ENCODE results near the gene SASH1.

SASH1 gene

GRCh38 chr6:148450866-148451265 lies 108.2 kb downstream of the SASH1 start:
- Histone ChIP-seq H3K9me3 (ENCODE audit: insufficient read depth, low read depth, low read length) (no peaks in the 10 kb centered on the region), H3K27ac (ENCODE audit: low read depth, low read length) (no peak overlapping the region), H3K36me3 (ENCODE audit: insufficient read depth, low read length) (peaks cover 4% of the 10 kb centered on the region; the same call in 1 of the 2 replicates), H3K9ac (ENCODE audit: low read depth, low read length) (no peak overlapping the region), H3K4me1 (ENCODE audit: insufficient read depth, low read length) (peaks cover 18% of the 10 kb centered on the region), H3K4me3 (ENCODE audit: low read length) (no peak overlapping the region), H3K27me3 (ENCODE audit: insufficient read depth, low read length) (no peaks in the 10 kb centered on the region)

GRCh38 chr6:148451690-148452089 lies 109.1 kb downstream of the SASH1 start:
- Histone ChIP-seq H3K4me1 (ENCODE audit: insufficient read depth, low read length) (peaks cover 14% of the 10 kb centered on the region), H3K36me3 (ENCODE audit: insufficient read depth, low read length) (peaks cover 4% of the 10 kb centered on the region; the same call in 1 of the 2 replicates), H3K9ac (ENCODE audit: low read depth, low read length) (no peak overlapping the region), H3K4me3 (ENCODE audit: low read length) (no peak overlapping the region), H3K27me3 (ENCODE audit: insufficient read depth, low read length) (no peaks in the 10 kb centered on the region), H3K9me3 (ENCODE audit: insufficient read depth, low read depth, low read length) (no peaks in the 10 kb centered on the region), H3K27ac (ENCODE audit: low read depth, low read length) (no peak overlapping the region)
- WGBS, result 86% methylated on average over 8 of the region's 8 CpGs

GRCh38 chr6:148452876-148453275 lies 110.2 kb downstream of the SASH1 start:
- H3K9me3 ChIP-seq (ENCODE audit: insufficient read depth, low read depth, low read length), result no peaks in the 10 kb centered on the region
- H3K4me1 ChIP-seq (ENCODE audit: insufficient read depth, low read length), result peaks cover 7% of the 10 kb centered on the region
- H3K9ac ChIP-seq (ENCODE audit: low read depth, low read length), result no peak overlapping the region
- WGBS, result 96% methylated on average over 16 of the region's 16 CpGs
- no peaks in the 10 kb centered on the region for H3K27me3 ChIP-seq (ENCODE audit: insufficient read depth, low read length)
- no peak overlapping the region for H3K27ac ChIP-seq (ENCODE audit: low read depth, low read length)
- H3K36me3 ChIP-seq (ENCODE audit: insufficient read depth, low read length), result peaks cover 4% of the 10 kb centered on the region; the same call in 1 of the 2 replicates
- H3K4me3 ChIP-seq (ENCODE audit: low read length), result no peak overlapping the region

- no peak overlapping the region for H3K27ac ChIP-seq (ENCODE audit: low read depth, low read length)
- H3K27me3 ChIP-seq (ENCODE audit: insufficient read depth, low read length), result no peaks in the 10 kb centered on the region
- H3K36me3 ChIP-seq (ENCODE audit: insufficient read depth, low read length), result peaks cover 4% of the 10 kb centered on the region; the same call in 1 of the 2 replicates
- H3K9me3 ChIP-seq (ENCODE audit: insufficient read depth, low read depth, low read length), result no peaks in the 10 kb centered on the region
- WGBS, result 96% methylated on average over 7 of the region's 7 CpGs
- H3K4me3 ChIP-seq (ENCODE audit: low read length), result no peak overlapping the region
- peaks cover 3% of the 10 kb centered on the region; the same call in 1 of the 2 replicates for H3K4me1 ChIP-seq (ENCODE audit: insufficient read depth, low read length)
- no peak overlapping the region for H3K9ac ChIP-seq (ENCODE audit: low read depth, low read length)
These were observed 111.3 kb downstream of the SASH1 start for GRCh38 chr6:148453906-148454305.

GRCh38 chr6:148455225-148455624 lies 112.6 kb downstream of the SASH1 start:
- Histone ChIP-seq H3K27ac (ENCODE audit: low read depth, low read length) (no peak overlapping the region), H3K4me3 (ENCODE audit: low read length) (no peak overlapping the region), H3K9ac (ENCODE audit: low read depth, low read length) (no peak overlapping the region), H3K9me3 (ENCODE audit: insufficient read depth, low read depth, low read length) (no peaks in the 10 kb centered on the region), H3K36me3 (ENCODE audit: insufficient read depth, low read length) (peaks cover 4% of the 10 kb centered on the region; the same call in 1 of the 2 replicates), H3K27me3 (ENCODE audit: insufficient read depth, low read length) (no peaks in the 10 kb centered on the region), H3K4me1 (ENCODE audit: insufficient read depth, low read length) (peaks cover 3% of the 10 kb centered on the region; the same call in 1 of the 2 replicates)
- WGBS, result 95% methylated on average over 10 of the region's 10 CpGs

GRCh38 chr6:148455674-148456558 lies 113.3 kb downstream of the SASH1 start:
- no peaks in the 10 kb centered on the region for H3K9me3 ChIP-seq (ENCODE audit: insufficient read depth, low read depth, low read length)
- peaks cover 4% of the 10 kb centered on the region; the same call in 1 of the 2 replicates for H3K36me3 ChIP-seq (ENCODE audit: insufficient read depth, low read length)
- no peaks in the 10 kb centered on the region for H3K27me3 ChIP-seq (ENCODE audit: insufficient read depth, low read length)
- peaks cover 3% of the 10 kb centered on the region; the same call in 1 of the 2 replicates for H3K4me1 ChIP-seq (ENCODE audit: insufficient read depth, low read length)
- H3K27ac ChIP-seq (ENCODE audit: low read depth, low read length), result no peak overlapping the region
- no peak overlapping the region for H3K4me3 ChIP-seq (ENCODE audit: low read length)
- 92% methylated on average over 20 of the region's 20 CpGs for WGBS
- no peak overlapping the region for H3K9ac ChIP-seq (ENCODE audit: low read depth, low read length)

GRCh38 chr6:148457137-148457842 lies 114.7 kb downstream of the SASH1 start:
- Histone ChIP-seq H3K9me3 (ENCODE audit: insufficient read depth, low read depth, low read length) (no peaks in the 10 kb centered on the region), H3K4me3 (ENCODE audit: low read length) (no peak overlapping the region), H3K36me3 (ENCODE audit: insufficient read depth, low read length) (peaks cover 4% of the 10 kb centered on the region; the same call in 1 of the 2 replicates), H3K9ac (ENCODE audit: low read depth, low read length) (no peak overlapping the region), H3K27me3 (ENCODE audit: insufficient read depth, low read length) (no peaks in the 10 kb centered on the region), H3K27ac (ENCODE audit: low read depth, low read length) (no peak overlapping the region), H3K4me1 (ENCODE audit: insufficient read depth, low read length) (peaks cover 3% of the 10 kb centered on the region; the same call in 1 of the 2 replicates)
- 95% methylated on average over 7 of the region's 10 CpGs for WGBS

- WGBS, result 100% methylated on average over 4 of the region's 4 CpGs
- H3K27me3 ChIP-seq (ENCODE audit: insufficient read depth, low read length), result no peaks in the 10 kb centered on the region
- no peaks in the 10 kb centered on the region for H3K9me3 ChIP-seq (ENCODE audit: insufficient read depth, low read depth, low read length)
- H3K4me1 ChIP-seq (ENCODE audit: insufficient read depth, low read length), result peaks cover 3% of the 10 kb centered on the region; the same call in 1 of the 2 replicates
- peaks cover 4% of the 10 kb centered on the region; the same call in 1 of the 2 replicates for H3K36me3 ChIP-seq (ENCODE audit: insufficient read depth, low read length)
- no peak overlapping the region for H3K4me3 ChIP-seq (ENCODE audit: low read length)
- H3K9ac ChIP-seq (ENCODE audit: low read depth, low read length), result no peak overlapping the region
- no peak overlapping the region for H3K27ac ChIP-seq (ENCODE audit: low read depth, low read length)
These were observed 115.2 kb downstream of the SASH1 start for GRCh38 chr6:148457843-148458159.

GRCh38 chr6:148459238-148459637 lies 116.6 kb downstream of the SASH1 start:
- WGBS, result 94% methylated on average over 4 of the region's 4 CpGs
- Histone ChIP-seq H3K4me3 (ENCODE audit: low read length) (no peak overlapping the region), H3K9ac (ENCODE audit: low read depth, low read length) (no peak overlapping the region), H3K36me3 (ENCODE audit: insufficient read depth, low read length) (peaks cover 4% of the 10 kb centered on the region; the same call in 1 of the 2 replicates), H3K27me3 (ENCODE audit: insufficient read depth, low read length) (no peaks in the 10 kb centered on the region), H3K9me3 (ENCODE audit: insufficient read depth, low read depth, low read length) (no peaks in the 10 kb centered on the region), H3K27ac (ENCODE audit: low read depth, low read length) (no peak overlapping the region), H3K4me1 (ENCODE audit: insufficient read depth, low read length) (peaks cover 7% of the 10 kb centered on the region; the same call in 1 of the 2 replicates)

- H3K9me3 ChIP-seq (ENCODE audit: insufficient read depth, low read depth, low read length), result no peaks in the 10 kb centered on the region
- 95% methylated on average over 6 of the region's 6 CpGs for WGBS
- H3K36me3 ChIP-seq (ENCODE audit: insufficient read depth, low read length), result no peaks in the 10 kb centered on the region
- peaks cover 8% of the 10 kb centered on the region for H3K4me1 ChIP-seq (ENCODE audit: insufficient read depth, low read length)
- no peaks in the 10 kb centered on the region for H3K27me3 ChIP-seq (ENCODE audit: insufficient read depth, low read length)
- H3K4me3 ChIP-seq (ENCODE audit: low read length), result no peak overlapping the region
- H3K9ac ChIP-seq (ENCODE audit: low read depth, low read length), result no peak overlapping the region
- H3K27ac ChIP-seq (ENCODE audit: low read depth, low read length), result no peak overlapping the region
These were observed 118.4 kb downstream of the SASH1 start for GRCh38 chr6:148460876-148461646.
